Measurements from ENCODE around the gene COL4A2. TPM values are rescaled to one million over a fixed set of nuclear protein-coding genes. Genes with fewer than 3 reads are reported as not detected.

COL4A2 gene
- total RNA-seq, 6 donors from 2014 or later: 169 to 458 (median 258) TPM

DNA sequence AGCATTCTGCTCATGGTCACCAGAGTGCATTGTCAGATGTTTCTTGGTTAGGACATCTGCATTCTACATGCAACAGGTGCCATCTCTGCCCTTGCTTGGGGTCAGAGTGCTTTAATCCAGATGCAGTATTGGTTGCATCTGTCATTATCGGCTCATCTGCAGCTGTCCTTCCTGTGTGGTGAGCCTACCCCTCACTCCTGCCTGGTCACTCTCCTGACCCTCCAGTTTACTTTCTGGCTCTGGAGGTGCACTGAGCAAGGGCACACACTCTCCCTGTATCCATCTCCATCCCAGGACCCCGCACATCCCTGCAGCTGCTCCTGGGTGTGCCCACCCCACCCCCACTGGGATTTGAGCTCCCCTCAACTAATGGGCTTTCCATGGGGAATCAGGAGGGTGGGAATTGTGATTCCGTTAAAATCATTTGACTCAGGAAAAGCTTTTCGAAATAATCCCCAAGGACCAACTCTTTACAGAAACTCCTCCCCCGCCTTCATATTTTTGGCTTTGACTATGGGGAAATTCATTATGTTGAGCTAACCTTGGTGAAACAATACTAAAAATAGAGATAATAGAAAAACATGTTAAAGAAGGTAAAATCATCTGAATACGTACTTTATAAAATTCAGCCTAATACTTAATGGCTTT lies 70.2 kb downstream of the COL4A2 start:
- Histone ChIP-seq H3K4me1 (peaks cover 0 to 20% (median 10%) of the 10 kb centered on the region in 4 donors), H3K27ac (no peak overlapping the region), H3K27me3 (no peaks in the 10 kb centered on the region), H3K9me3 (no peaks in the 10 kb centered on the region), H3K36me3 (peaks cover 0 to 6% (median 0%) of the 10 kb centered on the region in 4 donors), H3K4me3 (no peak overlapping the region)
- DNase-seq (no peak), ATAC-seq (ENCODE audit: low FRiP score in 2 of 2) (no peak)
- 58 to 63% methylated on average over 6 of the region's 6 CpGs for WGBS, 2 donors
- TF ChIP-seq POLR2AphosphoS5 (IDR thresholded peaks at IDR 0.05) (no peak), POLR2A (IDR thresholded peaks at IDR 0.05) (no peak), EP300 (IDR thresholded peaks at IDR 0.05) (no peak)
- TF ChIP-seq, protein P1, sequence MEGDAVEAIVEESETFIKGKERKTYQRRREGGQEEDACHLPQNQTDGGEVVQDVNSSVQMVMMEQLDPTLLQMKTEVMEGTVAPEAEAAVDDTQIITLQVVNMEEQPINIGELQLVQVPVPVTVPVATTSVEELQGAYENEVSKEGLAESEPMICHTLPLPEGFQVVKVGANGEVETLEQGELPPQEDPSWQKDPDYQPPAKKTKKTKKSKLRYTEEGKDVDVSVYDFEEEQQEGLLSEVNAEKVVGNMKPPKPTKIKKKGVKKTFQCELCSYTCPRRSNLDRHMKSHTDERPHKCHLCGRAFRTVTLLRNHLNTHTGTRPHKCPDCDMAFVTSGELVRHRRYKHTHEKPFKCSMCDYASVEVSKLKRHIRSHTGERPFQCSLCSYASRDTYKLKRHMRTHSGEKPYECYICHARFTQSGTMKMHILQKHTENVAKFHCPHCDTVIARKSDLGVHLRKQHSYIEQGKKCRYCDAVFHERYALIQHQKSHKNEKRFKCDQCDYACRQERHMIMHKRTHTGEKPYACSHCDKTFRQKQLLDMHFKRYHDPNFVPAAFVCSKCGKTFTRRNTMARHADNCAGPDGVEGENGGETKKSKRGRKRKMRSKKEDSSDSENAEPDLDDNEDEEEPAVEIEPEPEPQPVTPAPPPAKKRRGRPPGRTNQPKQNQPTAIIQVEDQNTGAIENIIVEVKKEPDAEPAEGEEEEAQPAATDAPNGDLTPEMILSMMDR (IDR thresholded peaks at IDR 0.05): no peak

DNA sequence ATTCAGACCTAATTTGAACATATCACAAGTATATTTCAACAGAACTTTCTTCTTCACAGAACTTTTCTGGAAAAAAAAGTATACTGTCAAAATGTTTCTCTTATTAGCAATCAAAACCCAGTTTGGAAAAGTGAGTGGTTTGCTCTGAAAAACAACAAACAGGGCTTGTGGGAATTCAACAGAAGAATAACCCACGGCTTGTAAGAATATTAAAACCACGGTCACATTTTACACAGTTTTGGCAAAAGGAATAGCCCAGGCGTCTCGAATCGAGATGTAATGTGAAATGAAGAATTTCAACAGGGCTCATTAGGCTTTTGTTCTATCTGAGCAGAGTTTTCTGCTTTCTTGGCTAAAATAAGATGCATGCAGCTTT lies 70.7 kb downstream of the COL4A2 start:
- 79 to 87% methylated on average over 5 of the region's 5 CpGs for WGBS, 2 donors
- TF ChIP-seq POLR2AphosphoS5 (IDR thresholded peaks at IDR 0.05): no peak
- TF ChIP-seq EP300 (IDR thresholded peaks at IDR 0.05): no peak
- no peak for TF ChIP-seq POLR2A (IDR thresholded peaks at IDR 0.05)
- TF ChIP-seq, protein P1 (IDR thresholded peaks at IDR 0.05): no peak
- Histone ChIP-seq H3K4me3 (no peak overlapping the region), H3K4me1 (peaks cover 0 to 20% (median 9%) of the 10 kb centered on the region in 4 donors), H3K27ac (no peak overlapping the region), H3K27me3 (no peaks in the 10 kb centered on the region), H3K36me3 (peaks cover 0 to 6% (median 0%) of the 10 kb centered on the region in 4 donors), H3K9me3 (no peaks in the 10 kb centered on the region)
- no peak for DNase-seq
- no peak for ATAC-seq (ENCODE audit: low FRiP score in 2 of 2)

DNA sequence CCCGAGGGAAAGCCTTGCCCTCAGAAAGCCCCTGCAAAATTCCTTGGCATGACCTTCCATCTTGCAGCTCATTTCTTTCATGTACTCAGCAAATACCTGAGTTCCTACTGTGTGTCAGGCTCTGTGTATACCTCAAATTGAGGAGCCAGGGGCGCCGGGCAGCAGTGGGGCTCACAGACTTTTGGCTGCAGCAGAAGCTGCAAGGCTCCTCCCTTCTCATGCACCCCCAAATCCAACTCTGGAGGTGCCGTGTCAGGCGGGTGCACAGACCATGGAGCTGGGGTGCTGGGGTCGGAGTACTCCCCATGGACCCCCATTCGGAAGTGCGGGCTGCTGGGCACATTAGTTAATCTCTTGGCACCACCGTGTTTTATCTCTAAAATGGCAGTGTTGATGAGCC lies 72.3 kb downstream of the COL4A2 start:
- ATAC-seq (ENCODE audit: low FRiP score in 2 of 2) (no peak), DNase-seq (peak in 1 of 2 donors; percentile 52)
- WGBS, 2 donors: 90 to 96% methylated on average over 9 of the region's 9 CpGs
- H3K27ac ChIP-seq: peak overlapping the region in 1 of 4 donors; percentile 10
- TF ChIP-seq POLR2A (IDR thresholded peaks at IDR 0.05): no peak
- TF ChIP-seq EP300 (IDR thresholded peaks at IDR 0.05): no peak
- no peak for TF ChIP-seq POLR2AphosphoS5 (IDR thresholded peaks at IDR 0.05)
- TF ChIP-seq, protein P1 (IDR thresholded peaks at IDR 0.05): no peak
- H3K27me3 ChIP-seq: no peaks in the 10 kb centered on the region
- H3K4me1 ChIP-seq: peaks cover 0 to 16% (median 8%) of the 10 kb centered on the region in 4 donors
- no peak overlapping the region for H3K4me3 ChIP-seq
- no peaks in the 10 kb centered on the region for H3K9me3 ChIP-seq
- peaks cover 0 to 6% (median 0%) of the 10 kb centered on the region in 4 donors for H3K36me3 ChIP-seq

DNA sequence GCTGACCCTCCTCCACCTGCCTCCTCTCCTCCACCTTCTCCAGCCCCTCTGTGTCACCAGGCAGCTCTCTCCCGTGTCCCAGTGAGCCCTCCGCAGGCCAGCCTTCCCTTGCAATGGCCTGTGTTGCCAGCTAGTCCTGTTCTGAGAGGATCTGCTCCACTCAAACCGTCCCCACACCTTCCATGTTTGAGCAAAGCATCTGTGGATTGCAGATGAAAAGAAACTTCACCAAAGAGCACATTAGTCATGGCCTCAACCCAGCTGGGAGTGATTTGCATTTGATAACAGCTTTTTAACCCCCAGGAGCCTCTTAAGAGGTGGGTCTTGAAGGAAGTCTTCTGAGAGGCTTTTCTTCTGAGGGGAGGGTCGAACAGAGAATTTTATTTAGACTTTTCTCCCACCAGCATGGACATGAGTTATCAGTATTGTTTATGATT lies 72.8 kb downstream of the COL4A2 start:
- peaks cover 0 to 16% (median 5%) of the 10 kb centered on the region in 4 donors for H3K4me1 ChIP-seq
- H3K27ac ChIP-seq: peak overlapping the region in 2 of 4 donors; percentile 10 to 13
- TF ChIP-seq, protein P1 (IDR thresholded peaks at IDR 0.05): no peak
- TF ChIP-seq POLR2A (IDR thresholded peaks at IDR 0.05) (no peak), POLR2AphosphoS5 (IDR thresholded peaks at IDR 0.05) (no peak), EP300 (IDR thresholded peaks at IDR 0.05) (no peak)
- H3K4me3 ChIP-seq: no peak overlapping the region
- 51 to 57% methylated on average over 4 of the region's 4 CpGs for WGBS, 2 donors
- peaks cover 0 to 6% (median 0%) of the 10 kb centered on the region in 4 donors for H3K36me3 ChIP-seq
- DNase-seq: no peak
- H3K27me3 ChIP-seq: no peaks in the 10 kb centered on the region
- ATAC-seq (ENCODE audit: low FRiP score in 2 of 2): no peak
- H3K9me3 ChIP-seq: no peaks in the 10 kb centered on the region
